AG09309 (cell line): ENCODE data around the gene TCF7.

Source experiments
- DNase-seq: peaks from one replicate; pipeline ENCODE4 v3.0.0-alpha.2; 2010; ENCODE audit warnings: low read depth
- H3K4me3 ChIP-seq: 2 replicates; pipeline ENCODE4 v1.5.1; 2011; ENCODE audit warnings: mild to moderate bottlenecking, low read depth, low read length, moderate library complexity; ENCODE audit not compliant: control insufficient read depth
- CTCF ChIP-seq: IDR thresholded peaks from 2 replicates; pipeline ENCODE4 v1.5.1; 2011; ENCODE audit warnings: mild to moderate bottlenecking, low read depth, low read length, inconsistent platforms; ENCODE audit not compliant: insufficient read depth, control insufficient read depth; ENCODE audit errors: missing control alignments

The TCF7 gene

GRCh38 chr5:134101686-134102439, 12.6 kb upstream of the TCF7 start:
- no peak overlapping the region for H3K4me3 ChIP-seq
- peak; percentile 93 for TF ChIP-seq CTCF
- DNase-seq, result no peak

DNA sequence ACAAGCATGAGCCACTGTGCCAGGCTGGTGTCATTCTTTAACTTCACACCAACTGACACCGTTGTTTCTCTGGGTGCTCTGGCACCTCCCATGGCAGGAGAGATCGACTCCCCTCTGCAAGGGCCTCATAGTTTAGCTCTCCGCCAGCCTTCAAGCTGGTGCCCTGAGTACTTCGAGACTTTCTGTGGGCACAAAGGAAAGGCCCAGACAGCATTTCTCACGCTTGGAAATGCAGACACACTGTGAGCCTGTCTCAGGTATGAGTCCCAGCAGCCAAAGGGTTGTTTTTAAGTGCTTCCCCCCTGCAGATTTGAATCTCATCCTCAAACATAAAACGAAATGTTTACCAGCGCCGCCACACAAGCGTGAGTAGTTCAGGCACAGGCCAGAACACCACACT, 11.1 kb upstream of the TCF7 start:
- no peak for TF ChIP-seq CTCF
- DNase-seq, result no peak
- H3K4me3 ChIP-seq, result no peak overlapping the region

DNA sequence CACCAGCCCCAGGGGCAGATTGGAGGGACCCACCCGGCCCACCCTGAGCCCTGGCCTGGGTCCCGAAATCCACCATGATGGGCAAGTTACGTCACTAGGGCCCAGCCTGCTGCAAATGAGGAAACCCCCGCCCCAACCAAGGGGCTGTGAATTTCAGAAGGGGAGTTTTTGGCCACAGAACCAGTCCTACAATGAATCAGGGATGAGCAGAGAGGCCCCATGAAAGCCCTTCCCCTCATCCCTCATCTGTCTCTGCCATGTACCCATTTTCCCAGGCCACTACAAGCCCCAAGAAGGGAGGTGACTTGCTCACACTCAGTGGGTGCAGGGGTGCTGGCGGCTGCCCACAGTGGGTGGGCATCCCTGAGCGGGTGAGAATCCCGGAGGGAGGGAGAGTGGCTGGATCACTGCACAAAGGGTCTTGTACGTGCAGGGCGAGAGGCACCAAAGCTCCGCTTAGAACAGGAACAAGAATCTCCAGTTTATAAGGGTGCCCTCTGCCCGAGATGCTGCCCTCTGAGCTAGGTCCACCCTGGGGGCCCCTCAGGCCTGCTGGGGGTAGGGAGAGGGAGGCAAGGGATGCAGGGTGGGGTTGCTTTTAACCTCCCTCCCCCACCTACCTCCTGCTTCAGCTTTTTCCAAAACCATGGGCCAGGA, 10.4 kb upstream of the TCF7 start:
- TF ChIP-seq CTCF, result no peak
- H3K4me3 ChIP-seq, result no peak overlapping the region

GRCh38 chr5:134106991-134107701, 7.3 kb upstream of the TCF7 start:
- TF ChIP-seq CTCF, result no peak
- H3K4me3 ChIP-seq, result no peak overlapping the region

More for the DNA sequence above, 10.4 kb upstream of the TCF7 start:
- DNase-seq, result no peak

GRCh38 chr5:134107779-134108178, 6.7 kb upstream of the TCF7 start:
- no peak for TF ChIP-seq CTCF
- H3K4me3 ChIP-seq, result no peak overlapping the region
- no peak for DNase-seq

More at GRCh38 chr5:134106991-134107701, 7.3 kb upstream of the TCF7 start:
- DNase-seq, result no peak

DNA sequence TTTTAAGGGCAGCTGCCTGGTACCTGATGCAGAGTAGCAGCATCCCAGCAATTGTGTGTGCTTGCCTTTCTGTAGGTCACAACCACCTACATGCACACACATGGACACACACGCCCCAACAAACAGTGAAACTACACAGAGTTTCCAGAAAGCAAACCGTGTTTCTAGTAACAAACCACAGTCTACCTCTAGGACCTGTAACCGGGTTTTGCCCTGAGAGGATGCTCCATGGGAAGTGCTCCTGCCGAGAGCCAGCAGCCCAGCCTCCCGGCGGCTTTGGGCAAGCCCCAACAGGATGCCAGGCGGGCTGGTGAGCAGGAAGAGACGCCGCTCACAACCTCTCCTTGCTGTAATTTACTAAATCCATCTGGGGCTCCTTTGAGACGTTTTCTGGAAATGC, 4.1 kb upstream of the TCF7 start:
- no peak for DNase-seq
- no peak overlapping the region for H3K4me3 ChIP-seq
- TF ChIP-seq CTCF, result no peak
